HG02623 (cell line): ENCODE measurements around the gene YAP1.

Experiments
- ATAC-seq: cut with Tn5 transposase; IDR thresholded peaks from one replicate; pipeline ENCODE4 v1.9.1; 2021; ENCODE audit warnings: moderate library complexity; ENCODE audit not compliant: unreplicated experiment

Gene YAP1

GRCh38 chr11:102155676-102156075 lies 45.4 kb downstream of the YAP1 start:
- ATAC-seq = no peak

DNA sequence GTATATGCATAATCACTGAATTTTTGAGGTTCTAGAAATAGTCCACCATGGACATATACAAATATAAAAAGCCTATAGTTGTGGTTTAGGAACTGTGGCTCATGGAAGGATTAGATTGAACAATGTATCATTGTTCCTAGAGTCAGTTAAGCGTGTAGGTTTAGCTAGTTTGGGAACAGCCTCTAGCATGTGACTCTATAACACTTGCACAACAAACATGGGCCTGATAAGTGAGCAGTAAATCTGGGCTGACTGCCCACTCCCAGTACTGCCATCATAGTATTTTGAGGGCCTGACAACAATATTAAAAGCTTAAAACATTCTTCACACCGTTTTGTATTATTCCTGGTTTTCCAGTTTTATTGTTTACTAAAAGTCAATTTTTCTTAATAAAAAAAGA lies 47.0 kb downstream of the YAP1 start:
- no peak for ATAC-seq

GRCh38 chr11:102158164-102158735 lies 48.0 kb downstream of the YAP1 start:
- ATAC-seq = no peak

DNA sequence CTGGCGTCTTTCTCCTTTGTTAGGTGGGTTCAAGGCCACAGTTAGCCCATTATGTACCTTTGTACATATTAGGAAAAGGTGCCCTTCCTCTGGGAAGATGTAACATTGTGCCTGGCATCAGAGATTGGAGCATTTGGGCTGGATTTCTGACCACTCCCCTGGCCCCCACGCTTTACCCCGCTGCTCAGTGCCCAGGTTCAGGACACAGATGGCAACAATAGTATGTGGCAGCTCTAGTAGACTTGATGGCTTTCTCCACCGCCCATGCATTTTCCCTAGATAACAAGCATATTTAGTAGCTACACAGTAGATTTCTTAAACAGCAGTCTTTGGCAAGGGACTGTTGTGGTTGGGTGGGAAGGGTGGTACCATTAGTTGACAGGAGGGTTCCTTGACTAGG lies 53.1 kb downstream of the YAP1 start:
- no peak for ATAC-seq

DNA sequence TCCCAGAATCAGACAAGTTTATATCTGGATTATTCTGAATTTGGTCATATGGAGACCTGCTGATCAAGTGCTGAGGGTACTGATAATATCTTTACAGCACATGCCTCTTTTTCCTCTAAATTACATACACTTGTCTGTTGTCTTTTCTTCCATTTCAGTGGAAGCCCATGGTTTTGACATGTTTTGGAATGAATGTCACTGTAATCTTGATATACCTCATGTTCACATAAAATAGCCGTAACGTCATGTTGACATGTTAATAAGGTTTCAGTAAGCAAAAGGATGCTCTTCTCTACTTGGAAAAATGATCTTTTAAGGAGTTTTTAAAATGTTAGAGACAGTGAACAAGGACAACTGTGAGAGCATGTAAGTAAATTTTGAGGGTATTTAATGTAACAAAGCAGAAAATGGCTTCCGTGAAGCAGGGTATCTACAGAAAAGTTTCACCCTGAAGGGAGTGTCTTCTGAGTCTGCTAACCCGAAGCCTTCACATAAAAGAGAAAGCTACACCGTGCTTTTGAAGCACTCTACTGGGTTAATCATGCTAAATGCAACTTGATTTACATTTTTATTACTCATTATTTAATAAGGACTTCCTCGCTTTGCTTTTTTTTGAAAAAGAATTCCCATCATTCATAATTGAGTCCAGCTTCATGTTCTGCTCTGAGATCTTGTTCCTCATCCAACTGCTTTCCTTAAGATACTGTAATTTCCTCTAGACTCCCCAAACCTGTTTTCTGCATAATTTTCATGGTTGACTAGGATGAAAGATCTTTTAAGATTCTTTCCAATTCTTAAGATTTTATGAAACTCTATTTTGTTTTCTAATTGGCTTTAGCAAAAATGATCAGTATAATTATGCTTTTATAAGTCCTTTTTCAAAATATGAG lies 56.2 kb downstream of the YAP1 start:
- no peak for ATAC-seq

DNA sequence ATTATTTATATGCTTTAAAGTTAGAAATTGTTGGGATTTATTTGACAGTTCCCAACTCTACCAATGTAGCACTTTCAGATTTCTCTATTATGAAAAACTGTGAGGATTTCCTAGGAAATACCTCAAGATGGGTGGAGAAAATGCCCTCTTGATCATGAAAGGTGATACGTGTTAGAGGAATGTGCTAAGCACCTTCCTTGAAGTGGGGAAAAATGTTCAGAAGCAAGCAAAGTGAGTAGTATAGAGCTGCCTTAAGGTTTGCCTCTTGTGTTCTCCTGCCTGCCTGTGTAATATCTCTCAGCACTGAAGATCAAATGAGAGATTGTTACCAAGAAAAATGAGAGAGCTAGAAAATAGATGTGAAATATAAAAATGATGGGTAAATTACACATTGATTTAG lies 58.2 kb downstream of the YAP1 start:
- no peak for ATAC-seq

- ATAC-seq = no peak
Measured at GRCh38 chr11:102171101-102171500, 60.9 kb downstream of the YAP1 start.

- ATAC-seq = no peak
Measured at GRCh38 chr11:102172127-102172848, 62.0 kb downstream of the YAP1 start.

DNA sequence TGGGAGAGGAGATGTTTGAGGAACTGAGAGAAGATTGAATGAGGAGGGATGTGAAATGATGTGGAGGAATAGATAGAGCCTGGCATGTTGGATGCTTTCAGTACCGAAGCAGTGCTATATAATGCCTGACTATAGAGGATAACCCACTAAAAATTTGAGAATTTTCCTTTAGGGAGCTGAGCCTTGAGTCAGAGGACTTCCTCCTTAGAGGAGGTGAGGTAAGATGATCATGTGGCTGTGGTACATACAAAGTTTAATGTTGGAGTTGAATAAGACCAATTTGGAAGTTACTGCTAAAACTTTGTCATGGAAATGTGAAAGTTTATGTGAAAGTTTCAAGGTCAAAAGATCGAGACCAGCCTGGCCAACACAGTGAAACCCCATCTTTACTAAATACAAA lies 66.9 kb downstream of the YAP1 start:
- no peak for ATAC-seq

- ATAC-seq = no peak
Measured at GRCh38 chr11:102177974-102178631, 67.9 kb downstream of the YAP1 start.

GRCh38 chr11:102179371-102179770 lies 69.1 kb downstream of the YAP1 start:
- ATAC-seq = no peak

DNA sequence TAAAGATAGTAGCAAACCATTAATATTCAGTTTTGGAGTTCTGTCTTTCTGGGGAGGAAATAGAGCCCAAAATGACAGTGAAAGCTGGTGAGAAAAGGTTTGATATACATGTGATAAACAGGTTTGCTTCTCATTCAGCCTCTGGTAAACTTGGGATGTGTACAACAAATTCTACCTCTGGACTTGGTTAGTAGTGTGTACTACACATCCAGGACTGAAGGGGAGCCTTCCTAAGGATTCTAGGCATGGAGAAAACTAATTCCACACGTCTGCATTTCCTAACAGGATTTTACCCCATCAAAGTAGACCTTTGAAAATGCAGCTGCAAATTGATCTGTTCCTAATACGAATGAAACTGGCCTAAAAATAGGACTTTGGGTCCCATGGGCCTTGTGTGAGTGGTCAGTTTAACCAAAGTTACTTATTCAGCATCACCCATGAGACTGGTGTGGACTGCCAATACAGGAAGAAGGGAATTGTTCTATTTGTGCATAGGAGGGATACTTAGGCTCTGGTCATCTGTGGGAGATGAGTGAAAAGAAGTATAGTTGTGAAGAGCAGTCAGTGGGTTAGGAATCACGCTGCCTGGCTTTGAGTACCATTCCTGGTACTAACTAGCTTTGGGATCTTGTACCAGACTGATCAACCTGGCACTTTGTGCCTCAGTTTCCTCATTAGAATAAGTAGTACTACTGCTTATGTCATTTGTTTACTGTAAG lies 74.2 kb downstream of the YAP1 start:
- no peak for ATAC-seq

- no peak for ATAC-seq
Measured at GRCh38 chr11:102186551-102187191, 76.4 kb downstream of the YAP1 start.

DNA sequence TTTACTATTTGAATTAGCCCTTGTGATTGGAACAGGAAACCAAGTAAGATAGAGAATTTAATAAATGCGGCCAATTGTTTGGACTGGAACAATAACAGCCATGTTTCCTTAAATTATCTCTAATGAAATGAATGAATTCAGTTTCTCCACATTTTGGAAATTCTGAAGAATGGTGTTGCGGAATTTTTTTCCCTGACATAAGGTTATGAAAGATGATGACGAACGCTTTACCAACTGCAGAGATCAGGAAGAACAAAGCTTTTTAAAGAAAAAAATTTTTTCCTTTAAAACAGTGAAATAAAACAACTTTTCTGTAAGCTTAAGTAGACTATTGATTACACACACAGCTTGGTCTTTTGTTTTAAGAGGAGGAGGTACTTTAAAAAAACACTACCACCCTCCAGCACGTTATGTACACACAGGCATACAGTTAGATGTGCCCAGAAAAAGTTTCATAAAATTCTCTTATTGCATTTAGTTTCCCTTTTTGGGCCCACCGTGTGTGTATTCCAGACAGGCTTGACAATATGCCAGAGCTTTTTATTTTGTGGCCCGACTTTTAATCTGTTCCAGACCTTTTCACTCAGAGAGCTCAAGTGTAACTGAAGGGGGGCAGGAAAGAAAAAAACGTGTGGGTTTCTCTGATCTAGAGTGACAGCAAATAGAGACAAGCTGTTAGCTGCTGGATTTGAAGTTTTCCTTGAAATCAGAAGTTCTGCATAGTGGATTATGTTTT lies 77.3 kb downstream of the YAP1 start:
- ATAC-seq = no peak

DNA sequence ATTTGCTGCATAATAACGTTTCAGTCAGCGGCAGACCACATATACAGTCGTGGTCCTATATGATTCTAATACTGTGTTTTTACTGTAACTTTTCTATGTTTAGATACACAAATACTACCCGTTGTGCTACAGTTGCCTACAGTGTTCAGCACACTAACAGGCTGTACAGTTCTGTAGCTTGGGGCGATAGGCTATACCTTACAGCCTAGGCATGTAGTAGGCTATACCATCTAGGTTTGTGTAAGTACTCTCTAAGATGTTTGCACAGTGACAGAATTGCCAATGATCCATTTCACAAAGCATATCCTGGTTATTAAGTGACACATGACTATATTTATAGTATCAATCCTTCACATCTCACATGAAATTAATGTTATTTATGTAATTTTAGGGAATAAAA lies 78.2 kb downstream of the YAP1 start:
- no peak for ATAC-seq

DNA sequence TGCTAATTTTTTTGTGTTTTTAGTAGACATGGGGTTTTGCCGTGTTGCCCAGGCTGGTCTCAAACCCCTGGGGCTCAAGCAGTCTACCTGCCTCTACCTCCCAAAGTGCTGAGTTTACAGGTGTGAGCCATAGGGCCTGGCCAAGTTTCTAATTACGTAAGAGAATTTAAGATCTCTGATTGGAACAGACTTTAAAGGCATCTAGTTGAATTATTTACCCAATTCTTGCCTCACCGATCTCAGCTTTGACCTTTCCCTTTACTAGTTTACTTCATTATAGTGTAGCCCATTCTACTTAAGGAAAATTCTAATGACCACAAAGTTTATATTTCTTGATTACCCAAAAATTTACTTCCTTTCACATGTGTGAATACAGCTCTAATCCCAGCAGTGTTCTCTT lies 81.6 kb downstream of the YAP1 start:
- no peak for ATAC-seq

GRCh38 chr11:102192349-102193066 lies 82.3 kb downstream of the YAP1 start:
- no peak for ATAC-seq

GRCh38 chr11:102194257-102194656 lies 84.0 kb downstream of the YAP1 start:
- no peak for ATAC-seq

DNA sequence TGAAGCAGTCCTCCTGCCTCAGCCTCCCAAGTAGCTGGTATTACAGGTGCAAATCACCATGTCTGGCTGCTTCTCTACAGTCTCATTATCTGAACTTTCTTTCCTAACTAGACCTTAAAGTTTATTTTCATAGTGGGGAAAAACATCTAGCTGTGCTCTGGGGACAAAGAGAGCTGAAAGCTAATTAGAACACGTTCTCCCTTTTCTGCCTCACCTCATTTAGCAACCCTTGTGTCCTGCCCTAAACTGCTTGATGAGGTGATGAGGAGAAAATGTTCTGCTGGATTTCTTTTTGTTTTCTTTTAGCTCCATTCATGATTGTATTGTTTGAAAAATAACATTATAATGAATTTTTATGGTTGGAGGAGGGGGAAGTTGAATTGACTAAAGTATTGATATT lies 84.7 kb downstream of the YAP1 start:
- no peak for ATAC-seq
